GOT3 (cell line): ENCODE results near the gene MAPK8IP1.

Experiments used
- DNase-seq: peaks from one replicate; lab custom pipeline; 2025; ENCODE audit warnings: mixed read lengths; lab: John Stamatoyannopoulos, UW

MAPK8IP1 gene

DNA sequence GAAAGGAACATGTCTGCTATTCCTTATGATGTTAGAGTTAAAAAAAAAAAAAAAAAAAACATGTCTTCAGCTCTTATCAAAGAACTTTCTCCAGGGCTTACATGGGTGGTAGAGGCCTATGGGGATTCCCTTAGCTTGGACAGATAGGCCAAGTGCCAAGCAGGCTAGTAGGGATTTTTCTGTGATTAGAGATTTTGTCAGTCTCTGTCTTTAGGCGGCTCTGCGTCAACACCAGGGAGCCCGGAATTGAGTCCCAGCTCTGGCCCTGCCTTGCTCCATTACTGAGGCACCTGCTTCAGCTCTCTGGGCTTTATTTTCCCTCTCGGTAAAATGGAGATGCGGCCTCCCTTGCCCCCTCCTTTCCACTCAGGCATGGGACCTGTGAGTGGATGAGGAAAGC lies 25.1 kb upstream of the MAPK8IP1 start:
- no peak for DNase-seq

DNA sequence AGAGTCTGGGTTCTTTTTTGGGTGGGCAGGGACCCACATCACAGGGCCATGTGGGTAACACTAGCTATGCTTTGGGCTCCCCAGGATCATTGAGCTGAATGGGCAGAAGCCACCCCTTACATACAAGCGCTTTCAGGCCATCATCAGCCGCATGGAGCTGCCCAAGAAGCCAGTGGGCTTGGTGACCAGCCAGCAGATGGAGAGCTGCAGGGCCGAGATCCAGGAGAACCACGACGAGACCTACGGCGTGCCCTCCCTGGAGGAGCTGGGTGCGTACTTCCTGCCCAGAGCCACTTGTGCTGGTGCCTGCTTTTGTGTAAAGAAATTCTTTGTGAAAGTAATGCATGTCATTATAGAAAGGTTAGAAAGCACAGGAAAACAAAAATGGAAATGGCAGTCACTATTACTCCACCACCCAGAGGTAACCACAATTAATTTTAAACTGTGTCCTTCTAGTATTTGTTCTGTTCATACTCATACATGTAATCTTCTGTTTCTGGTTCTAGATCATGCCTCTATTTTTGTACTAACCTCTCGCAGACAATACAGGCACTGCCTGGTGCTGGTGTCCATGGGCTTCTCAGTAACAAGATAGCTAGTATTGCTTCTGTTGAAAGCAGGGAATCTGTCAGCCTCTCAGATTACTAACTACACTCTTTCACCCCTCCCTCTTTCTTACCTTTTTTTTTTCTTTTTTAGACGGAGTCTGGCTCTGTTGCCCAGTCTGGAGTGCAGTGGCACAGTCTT lies 24.5 kb upstream of the MAPK8IP1 start:
- DNase-seq = no peak

DNA sequence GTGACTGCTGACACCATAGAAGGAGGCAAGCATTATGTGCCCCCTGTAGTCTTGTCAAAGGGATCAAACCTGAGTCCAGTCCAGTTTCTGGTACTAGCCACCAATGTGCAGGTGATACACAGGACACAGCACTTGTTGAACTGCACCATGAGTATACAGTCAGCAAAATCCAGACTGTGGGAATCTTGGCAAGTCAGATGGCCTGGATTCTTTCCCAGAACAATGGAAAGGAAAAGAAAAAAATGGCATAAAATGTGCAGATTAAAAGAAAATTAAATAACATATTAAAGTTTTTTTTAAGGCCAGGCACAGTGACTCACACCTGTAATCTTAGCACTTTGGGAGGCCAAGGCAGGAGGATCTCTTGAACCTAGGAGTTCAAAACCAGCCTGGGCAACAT lies 21.4 kb upstream of the MAPK8IP1 start:
- no peak for DNase-seq

DNA sequence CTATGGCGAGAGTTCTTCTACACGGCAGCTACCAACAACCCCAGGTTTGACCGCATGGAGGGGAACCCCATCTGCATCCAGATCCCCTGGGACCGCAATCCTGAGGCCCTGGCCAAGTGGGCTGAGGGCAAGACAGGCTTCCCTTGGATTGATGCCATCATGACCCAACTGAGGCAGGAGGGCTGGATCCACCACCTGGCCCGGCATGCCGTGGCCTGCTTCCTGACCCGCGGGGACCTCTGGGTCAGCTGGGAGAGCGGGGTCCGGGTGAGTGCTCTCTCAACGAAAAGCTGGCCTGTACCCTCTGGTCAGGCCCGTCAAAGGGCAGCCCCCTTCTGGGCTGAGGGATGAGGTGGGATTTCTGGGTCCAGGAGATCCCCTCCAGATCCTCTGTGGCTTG lies 15.9 kb upstream of the MAPK8IP1 start:
- no peak for DNase-seq

DNA sequence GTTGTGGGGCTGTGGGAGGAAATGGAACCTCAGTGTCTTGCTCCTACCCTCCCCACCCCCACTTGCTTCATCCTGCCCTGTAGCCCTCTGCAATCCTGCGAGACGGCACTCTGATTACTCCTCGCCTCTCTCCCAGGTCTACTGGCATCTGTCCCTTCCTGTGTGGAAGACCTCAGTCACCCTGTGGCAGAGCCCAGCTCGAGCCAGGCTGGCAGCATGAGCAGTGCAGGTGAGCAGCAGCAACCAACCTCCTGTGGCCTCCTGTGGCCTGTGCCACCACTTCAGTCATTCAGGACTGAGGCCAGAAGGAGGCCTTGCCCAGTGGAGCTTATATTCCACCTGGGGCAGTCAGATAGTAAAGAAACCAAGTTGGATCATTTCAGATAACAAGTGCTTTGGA lies 14.7 kb upstream of the MAPK8IP1 start:
- DNase-seq = no peak

DNA sequence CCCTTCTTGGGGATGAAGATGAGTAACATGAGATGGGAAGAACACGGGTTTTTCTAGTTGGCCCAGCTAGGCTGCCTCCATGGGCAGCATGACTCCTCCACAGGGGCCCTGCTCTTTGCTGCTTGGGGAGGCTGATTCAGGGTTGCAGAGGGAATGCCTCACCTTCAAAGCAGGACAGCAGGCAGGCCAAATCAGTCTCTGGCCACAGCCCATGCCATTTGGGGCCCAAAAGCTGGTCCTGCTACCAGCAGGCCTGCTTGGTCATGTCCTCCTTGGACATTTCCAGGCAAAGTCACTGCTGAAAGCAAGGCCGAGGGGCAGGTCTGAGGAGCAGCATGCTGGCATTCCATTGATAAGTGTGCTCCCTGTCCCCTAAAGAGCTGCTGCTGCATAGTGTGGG lies 13.8 kb upstream of the MAPK8IP1 start:
- no peak for DNase-seq

DNA sequence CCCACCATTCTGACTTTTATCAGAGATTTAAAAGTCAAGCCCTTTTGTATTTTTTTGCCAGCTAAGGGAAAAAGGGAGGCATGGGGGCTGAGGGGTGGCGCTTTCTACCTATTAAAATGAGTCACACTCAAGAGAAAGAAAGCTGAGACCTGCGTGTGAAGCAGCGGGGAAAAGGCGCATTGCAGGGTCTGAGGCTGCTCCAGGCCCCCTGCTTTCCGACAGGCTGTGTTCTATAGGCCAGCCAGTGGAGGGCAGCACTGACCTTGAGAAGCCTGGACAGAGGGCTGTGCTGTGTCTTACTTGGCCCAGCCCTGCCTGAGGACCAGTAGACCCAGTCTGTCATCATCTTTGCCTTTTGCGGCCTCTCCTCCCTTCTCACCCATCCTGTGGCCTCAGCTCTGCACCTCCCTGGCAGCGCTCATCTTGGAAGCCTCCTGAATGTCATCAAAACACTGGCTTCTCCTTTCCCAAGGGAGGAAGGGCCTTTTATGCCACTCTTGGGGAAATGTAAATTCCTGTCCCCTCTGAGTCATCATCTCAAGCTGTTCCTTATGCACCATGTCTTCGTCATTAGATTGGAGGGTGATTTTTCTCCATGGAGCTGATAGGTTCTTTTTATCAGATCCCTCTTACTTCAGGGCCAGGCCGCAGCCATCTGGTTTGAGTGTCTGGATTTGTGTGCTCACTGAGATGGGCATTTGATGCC lies 12.6 kb upstream of the MAPK8IP1 start:
- DNase-seq = no peak

DNA sequence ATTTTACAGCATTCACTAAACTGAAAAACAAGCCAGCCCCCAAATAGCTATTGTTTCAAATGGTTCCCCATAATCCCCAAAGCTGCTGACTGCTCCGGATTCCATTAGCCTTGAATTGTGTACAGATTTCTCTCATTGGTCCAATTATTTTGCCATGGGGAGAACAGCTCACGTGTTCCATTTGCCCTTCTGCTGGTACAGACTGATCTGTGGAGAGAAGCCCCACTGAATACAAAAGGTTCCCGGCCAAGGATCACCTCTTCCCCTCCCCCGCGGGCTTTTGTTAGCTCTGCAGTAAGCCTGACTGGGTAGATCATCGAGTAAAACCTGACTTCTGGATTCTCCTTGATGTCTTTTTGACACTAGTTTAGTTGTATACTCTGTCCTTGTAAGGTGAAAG lies 9.1 kb upstream of the MAPK8IP1 start:
- DNase-seq = no peak

DNA sequence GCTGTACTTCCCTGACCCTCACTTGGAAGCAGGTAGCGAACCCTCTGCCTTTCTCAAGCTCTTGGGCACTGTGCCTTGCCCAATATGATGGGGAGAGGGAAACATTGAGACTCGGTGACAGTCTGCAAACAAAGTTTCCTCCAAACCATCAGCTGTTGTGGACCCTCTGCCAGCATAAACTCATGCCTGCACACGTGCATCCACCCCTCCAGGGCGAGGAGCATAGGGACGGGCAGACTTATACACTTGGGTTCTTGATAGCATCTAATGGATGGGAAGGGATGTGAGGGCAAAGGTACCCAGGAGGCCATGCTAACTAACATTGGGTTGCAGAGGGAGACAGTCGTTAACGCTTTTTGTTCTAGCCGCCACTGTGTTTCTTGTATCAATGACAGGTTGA lies 8.2 kb upstream of the MAPK8IP1 start:
- no peak for DNase-seq

DNA sequence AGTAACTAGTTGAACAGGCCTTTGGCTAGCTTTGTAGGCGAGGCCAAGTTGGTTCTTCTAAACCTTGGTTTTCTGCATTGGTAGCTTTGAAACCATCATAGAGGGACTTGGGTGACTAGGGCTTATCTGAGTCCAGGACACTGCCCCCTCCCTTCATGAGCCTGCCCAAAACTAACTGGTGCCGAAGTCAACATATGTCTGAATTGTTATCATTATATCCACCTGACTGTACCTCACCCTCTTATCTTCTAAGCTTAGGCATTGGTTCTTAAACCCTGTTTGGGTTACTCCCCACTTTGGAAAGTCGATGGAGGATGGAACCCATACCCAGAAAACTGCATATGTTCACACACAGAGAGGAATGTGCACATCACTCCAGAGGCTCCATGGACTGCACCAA lies 7.6 kb upstream of the MAPK8IP1 start:
- DNase-seq = no peak

DNA sequence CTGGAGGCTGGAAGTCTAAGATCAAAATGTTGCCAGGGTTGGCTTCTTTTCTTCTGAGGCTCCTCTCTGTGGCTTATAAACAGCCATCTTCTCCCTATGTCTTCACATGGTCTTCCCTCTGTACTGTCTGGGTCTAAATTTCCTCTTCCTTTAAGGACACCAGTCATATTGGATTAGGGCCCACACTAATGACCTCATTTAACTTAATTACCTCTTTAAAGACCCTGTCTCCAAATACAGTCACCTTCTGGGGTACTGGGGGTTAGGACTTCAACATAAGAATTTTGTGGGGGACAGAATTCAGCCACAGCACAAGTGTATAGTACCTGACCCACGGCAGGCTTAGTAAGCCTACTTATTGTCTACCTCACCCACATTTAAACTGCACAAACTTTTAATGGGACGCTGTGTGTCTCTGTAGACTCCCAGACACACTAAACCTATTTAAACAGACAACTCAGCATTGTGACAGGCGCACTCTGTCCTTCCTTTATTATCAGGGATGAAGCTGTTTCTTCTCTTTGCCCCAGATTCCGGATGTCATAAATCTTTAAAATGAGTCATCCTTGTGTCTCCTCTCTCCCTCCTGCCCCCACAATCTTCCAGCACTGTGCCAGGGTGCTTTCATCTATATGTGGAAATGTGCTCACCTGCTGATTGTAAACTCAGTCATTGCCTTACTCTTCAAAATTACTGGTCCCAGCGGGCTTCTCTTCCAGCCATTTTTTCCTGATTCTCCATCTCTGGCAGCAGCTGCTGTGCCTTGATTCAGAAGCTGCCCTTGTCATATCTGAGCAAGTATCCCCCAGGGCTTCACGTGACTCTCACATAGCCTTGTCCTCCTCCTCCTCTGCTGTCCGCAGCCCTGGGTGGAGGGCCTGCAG lies 5.4 kb upstream of the MAPK8IP1 start:
- no peak for DNase-seq

DNA sequence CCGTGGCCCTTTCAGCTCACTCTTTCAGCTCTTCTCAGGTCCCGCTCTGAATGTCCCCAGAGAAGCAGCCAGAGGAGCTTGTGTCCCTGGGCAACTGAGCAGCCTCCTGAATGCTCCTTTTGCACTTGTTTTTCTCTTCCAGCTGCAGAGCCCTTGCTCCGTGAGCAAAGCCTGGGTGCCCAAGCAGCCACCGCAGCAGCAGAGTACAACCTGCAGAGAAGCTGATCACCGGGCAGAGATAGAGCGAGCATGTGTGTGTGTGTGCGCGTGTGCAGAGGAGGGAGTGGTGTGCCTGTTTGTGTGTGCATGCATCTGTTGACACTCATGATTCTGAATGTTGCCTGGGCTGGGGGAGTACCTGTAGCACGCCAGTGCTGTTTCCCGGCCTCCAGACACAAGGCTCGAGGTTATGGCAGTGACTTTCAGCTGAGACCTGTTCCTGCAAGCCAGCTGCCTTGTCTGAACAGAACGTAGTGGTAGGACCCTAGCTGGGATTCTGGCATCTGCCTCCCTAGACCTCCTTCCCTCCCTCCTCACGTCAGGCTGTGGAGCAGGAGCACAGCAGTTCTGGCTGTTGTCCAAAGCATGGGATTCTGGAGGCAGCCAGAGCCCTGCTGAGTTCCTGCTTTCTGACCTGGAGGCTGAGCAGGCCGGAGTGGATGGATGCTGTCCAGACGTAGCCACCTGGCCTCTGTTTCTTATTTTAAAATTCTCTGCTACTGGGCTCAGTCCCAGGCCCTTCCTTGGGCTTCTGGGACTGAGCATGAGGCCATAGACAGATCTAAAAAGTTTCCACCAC lies 4.5 kb upstream of the MAPK8IP1 start:
- DNase-seq = no peak

DNA sequence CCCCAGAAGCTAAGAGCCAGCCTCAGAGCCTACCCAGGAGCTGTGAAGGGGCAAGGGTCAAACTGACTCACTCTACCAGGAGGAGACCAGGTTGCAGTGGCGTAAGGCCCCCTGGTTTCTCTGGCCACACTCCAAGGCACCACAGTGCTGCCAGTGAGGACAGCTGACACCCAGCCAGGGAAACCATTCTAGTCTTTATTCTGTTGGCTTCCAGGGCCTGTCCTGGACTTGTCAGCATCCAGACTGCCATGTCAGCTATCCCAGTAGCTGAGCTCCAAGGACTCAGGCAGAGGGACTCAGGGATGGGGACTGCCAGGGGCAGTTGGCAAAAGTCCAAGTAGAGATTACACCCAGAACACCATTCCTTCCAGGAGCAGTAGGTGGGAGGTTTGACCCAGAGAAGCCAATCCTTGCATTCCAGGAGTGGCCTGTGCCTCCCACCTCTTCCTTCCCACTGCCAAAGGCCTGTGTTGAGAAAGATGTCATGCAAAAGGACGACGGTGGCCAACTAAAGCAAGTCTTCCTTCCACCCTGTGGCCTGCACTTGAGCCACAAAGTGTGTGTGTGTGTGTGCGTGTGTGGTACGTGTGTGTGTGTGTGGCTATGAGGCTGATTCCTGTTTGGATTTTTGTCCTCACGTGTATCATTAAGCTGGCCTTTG lies 3.6 kb upstream of the MAPK8IP1 start:
- no peak for DNase-seq

DNA sequence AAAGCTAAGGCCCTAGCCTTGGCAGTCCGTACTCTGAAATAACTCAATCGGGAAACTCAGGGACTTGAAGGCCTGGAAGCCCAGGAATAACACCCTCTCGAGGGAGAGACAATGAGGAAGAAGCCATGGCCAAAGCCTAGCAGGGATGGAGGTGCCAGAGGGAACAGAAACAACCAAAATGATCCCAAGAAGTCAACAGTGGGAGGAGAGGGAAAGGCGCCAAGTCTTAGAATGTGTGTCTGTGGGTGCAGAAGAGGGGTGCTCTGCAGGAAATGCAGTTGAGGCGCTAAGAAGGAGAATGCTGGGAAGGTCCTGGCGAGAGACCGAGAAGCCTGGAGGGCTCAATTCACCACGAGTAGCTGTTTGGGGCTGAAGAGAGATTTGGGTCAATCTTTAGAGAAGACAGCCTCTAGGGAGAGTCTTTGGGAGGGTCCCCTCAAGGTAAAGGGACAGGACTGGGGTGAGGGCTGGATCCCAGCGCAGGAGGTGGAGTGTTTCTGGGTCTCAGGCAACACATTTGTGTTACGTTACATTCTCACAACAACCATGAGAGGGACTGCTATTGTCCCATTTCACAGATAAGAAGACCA lies 760 bp upstream of the MAPK8IP1 start:
- no peak for DNase-seq

DNA sequence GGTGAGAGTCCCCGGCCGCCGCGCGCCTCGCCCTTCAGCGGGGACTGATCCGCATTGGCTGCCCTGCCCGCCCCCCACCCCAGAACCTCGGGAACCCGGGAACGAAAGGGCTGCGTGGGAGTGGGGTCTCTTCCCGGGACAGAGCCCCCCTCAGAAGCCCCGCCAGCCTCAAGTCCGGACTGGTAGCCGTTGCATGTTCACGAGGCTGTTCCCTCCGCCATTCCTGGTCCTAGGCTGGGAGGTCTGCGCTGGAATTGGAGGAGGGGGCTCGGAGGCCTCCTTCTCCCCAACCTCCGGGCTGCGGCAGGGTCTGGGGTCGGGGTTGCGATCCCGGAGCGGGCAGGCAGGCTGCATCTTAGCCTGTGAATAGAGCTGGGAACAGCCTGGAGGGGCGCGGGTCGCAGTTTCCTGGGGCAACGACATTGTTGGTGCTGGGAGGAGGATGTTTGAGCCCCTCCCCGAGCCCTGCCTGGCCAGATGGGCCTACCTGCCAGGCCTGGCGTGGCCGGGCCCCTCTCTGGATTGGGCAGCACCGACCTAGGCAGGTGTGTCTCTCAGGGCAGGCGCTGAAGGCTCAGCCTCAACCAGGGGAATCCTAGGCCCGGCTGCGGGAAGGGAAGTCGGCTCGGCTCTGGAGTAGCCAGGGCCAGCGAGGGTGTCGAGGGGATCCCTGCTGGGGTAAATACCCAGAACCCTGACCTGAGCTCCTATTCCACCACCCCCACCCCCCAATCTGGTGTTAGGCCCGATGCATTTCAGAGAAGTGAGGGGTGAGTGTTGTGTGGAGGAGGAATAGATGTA lies 670 bp downstream of the MAPK8IP1 start:
- no peak for DNase-seq

DNA sequence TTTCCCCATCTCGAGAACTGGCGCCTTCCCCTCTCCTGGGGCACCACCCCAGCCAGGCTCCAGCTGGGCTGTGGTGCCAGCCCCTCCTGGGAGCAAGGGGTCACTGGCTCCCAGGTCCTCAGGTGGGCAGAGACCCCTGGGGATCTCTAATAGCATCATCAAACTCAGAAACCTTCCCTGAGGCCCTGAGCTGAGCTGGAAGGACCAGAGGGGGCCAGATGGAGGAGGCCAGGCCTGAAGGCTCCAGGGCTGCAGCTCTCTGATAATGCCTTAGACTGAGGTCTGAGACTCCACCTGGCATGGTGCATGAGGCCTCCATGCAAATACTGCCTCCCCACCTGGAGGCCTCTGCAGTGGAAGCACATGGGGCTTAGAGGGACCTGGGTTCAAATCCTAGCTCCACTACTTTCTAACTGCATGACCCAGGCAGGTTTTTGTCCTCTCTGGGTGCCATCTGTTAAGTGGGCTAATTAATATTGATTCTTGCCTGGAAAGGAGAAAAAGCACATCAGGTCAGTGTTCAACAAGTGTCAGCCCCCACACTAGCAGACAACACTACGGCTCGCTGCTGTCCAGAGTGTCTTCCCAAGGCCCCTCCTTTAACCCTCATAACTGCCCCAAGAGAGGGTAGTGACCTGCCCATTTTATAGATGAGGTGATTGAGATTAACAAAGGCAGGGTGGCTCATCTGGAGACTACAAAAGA lies 1.5 kb downstream of the MAPK8IP1 start:
- no peak for DNase-seq

DNA sequence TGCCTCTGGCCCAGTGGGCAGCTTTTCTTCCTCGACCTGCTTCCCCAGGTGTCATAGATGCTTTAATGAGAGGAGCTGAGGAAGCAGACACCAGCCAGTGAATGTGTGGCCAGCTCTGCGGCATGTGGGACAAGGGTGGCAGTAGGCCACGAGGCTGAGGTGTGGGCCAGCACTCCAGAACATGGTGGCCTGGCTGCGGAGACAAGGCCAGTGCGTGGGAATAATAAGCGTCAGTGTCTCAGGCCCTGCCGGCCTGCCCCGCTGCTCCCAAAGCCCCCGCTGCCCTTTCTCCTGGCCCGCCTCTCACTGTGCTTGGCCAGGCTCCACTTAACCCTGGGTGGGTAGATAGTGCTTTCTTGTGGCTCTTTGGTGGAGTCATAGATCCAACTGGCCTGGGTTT lies 2.1 kb downstream of the MAPK8IP1 start:
- DNase-seq = no peak

DNA sequence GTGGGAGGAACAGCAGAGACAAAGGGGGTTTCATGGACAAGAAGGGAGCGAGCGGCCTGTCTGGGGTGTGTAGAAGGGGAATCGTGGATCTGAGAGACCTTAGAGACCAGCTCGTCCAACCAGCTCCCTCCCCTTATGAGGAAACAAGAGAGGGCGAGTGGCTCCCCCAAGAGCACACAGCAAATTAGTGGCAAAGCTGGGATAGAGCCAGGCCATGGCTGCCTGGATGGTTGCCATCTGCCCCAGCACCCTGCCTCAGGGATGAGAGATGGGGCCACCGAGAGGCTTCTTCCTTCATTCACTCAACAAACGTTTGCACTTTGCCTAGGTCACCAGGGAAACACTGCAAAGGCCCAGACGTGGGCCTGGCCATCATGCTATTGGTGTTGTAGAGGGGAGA lies 4.1 kb downstream of the MAPK8IP1 start:
- DNase-seq = no peak

DNA sequence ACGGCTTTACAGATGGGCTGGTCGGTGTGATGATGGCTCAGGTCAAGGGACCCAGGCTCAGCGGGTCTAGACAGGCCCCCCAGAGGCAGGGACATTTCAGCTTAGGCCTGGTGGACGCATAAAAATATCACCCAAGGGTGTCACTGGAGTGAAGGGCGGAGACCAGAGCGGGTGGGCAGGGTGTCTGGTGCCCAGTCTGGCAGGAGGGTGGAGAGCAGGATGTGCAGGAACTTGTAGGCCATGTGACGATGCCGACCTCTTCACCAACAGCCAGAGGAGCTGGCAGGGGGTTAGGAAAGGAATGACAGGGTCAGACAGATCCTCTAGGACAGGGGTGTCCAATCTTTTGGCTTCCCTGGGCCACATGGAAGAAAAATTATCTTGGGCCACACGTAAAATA lies 4.5 kb downstream of the MAPK8IP1 start:
- no peak for DNase-seq
